GM21390 (cell line): Measurements from ENCODE around the gene ARRB1.
"Not testable (repeated sequence)": the region's sequence is repeated elsewhere in the genome, so short reads cannot be mapped to it uniquely, and the experiment has no call there.

ENCODE experiments used
- ATAC-seq: cut with Tn5 transposase; IDR thresholded peaks from one replicate; pipeline ENCODE4 v1.9.1; 2021; ENCODE audit not compliant: unreplicated experiment

ARRB1 gene

DNA sequence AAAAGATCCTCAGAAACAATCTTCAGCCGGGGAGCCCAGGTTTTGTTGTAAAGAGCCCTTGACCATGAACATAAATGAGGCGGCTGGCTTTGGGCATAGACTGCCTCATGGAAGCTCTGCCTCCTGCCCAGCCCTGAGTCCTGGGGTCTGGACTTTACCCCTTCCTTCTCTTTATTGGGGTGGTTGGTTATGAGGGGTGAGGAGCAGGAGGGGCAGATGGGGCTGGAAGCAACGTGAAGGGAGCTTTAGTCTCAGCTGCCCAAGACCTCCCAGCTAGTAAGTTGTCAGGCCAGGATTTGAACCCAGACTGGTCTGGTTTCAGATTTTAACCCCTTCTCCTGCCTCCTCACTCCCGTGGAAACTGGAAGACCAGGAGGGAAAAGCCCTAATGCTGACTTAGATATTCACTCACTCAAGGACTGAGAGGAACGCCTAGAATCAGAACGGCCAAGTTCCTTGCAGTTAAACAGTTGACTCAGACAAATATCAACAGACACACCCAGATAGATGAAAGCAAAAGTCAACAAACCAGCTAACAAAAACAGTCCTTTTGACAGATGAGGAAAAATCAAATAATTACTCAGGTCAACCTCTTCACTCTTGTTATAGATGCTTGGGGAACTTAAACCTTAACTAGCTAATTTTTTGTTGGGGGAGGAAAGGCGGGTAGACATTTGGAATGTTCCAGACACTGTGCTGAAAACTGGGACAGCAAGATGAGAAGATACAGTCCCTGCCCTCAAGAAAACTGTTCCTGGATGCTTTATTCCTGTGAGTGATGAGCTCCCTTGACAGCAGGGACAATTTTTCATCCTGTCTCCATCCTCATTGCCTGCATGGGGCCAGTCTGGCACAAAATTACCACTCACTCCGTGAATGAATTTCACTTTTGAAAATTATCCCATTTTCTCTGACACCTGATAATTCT lies 20.8 kb upstream of the ARRB1 start:
- ATAC-seq = no peak

DNA sequence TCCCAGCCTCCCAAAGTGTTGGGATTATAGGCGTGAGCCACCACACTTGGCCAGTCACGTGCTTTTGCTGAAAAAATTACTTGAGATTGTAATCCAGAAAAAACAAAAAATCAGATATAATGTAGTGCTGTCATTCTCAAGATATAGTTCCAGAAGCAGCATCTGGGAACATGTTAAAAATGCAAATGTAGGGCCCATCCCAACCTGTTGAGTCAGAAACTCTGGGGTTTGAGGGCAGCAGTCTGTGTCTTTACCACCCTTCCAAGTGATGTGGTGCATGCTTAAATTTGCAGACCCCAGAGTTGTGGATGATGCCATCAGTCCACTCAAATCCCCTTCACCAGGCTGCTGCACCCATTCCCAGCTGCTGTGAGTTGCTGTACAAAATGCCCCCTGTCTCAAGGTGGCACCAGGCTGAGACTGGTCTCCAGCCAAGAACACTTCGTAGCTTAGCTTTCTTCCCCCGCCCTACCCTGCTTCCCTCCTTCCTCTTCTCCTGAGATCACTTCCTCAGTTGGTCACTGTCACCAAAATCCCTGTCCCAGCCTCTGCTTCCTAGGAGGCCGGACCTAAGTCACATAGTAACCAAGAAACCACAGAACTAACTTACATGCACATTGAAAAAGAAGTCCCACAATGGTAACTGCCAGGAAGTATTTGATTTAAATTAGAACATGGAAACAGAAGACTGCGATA lies 18.2 kb upstream of the ARRB1 start:
- no peak for ATAC-seq

DNA sequence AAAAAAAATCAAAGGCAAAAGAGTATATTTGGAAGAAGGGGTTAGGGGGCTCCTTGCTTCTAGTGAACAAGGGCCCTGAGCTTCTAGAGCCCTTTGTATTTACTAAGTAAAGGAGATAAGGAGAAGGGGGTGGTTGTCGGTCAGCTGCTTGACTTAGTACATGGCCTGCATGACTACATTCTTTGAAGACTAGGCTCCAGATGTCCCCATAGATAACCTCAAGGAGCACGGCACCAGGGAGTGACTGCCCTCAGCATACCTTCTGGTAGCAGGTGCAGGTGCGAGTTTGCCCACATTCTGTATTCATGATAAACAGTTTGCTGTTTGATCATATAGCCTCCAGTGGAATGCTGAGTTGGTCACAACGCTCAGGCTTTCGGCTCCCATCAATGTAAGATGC lies 15.4 kb upstream of the ARRB1 start:
- ATAC-seq = not testable (repeated sequence)

DNA sequence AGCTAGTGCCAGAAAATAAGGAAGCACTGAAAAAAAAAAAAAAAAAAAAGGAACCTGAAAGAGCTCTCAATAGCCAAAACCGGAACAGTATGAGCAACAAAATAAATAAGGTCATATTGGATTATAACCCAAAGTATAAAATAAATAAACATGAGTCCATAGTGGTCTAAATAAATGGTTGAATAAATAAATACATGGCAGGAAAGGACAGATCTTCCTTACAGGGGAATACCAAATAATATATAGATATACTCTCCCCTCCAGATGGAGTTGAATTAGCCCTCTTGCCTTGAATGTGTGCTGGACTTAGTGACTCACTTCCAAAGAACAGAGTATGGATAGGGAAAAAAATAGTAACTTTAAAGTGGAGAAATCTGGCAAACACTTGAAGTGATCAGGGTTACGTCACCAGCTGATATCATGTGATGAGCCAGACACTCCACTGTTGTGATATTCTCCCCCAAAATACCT lies 14.3 kb upstream of the ARRB1 start:
- ATAC-seq = no peak

DNA sequence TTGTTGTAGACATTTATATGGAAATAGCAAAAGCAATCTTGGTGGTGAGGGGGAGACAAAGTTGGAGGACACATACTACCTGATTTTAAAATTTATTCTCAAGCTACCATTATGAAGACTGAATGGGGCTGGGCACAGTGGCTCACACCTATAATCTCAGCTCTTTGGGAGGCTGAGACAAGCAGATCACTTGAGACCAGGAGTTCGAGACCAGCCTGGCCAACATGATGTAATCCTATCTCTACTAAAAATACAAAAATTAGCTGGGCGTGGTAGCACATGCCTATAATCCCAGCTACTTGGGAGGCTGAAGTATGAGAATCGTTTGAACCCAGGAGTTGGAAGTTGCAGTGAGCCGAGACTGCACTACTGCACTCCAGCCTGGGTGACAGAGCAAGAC lies 10.8 kb upstream of the ARRB1 start:
- ATAC-seq = not testable (repeated sequence)

DNA sequence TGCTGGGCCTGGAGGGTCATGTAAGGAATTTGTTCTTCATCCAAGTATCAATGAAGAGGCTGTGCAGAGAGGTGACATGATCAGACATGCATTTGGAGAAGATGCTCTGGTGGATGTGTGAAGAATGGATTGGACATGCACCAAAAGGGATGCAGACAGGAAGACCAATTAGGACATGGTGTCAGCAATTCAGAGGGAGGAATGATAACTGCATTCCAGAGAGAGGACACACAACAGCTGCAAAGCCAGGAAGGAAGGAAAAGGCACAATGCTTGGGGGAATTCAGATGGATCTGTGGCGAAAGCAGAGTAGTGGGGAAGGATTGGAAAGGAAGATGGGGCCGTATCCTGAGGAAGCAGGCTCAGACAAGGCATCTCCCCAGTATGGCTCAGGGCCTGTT lies 5.2 kb upstream of the ARRB1 start:
- ATAC-seq = no peak

DNA sequence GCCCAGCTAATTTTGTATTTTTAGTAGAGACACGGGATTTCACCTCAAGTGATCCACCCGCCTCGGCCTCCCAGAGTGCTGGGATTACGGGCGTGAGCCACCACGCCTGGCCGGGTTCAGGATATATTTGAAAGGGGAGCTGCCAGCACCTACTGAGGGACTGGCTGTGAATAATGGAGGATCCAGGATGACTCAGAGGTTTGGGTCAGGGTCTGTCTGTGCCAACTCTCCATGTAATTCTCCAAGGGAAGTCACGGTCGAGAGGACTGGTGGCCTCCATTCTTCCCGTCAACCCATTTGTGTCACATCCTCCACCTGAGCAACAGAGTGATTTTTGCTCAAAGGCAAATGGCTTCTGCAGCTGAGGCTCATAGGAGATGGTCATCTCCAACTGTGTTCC lies 3.6 kb upstream of the ARRB1 start:
- no peak for ATAC-seq

DNA sequence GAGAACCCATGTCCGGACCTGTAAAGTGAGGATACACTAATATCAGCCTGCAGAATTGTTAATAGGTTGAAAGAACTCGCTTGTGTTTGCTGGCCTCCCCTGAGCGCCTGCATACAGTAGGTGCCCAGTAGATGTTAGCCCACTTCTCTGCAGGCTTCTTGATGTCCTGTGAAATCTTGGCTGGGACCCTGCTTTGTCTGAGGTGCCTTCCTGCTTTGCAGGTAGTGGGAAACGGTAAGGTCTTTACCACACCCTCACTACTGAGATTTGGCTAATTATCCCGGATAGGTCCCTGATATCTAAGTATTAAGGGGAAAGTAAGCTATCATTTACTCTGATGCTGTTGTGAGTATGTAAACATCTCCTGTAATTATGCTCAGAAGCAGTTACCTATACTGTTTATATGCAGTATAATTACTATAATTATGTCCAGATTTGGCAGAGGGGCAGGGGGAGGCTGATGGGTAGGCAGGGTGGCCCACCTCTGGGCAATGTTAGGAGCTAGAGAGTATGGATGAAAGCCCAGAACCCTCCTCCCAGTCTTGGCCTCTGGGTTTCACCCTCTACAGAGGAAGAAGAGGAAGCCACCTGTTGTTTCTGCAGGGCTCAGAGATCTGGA lies 1.2 kb upstream of the ARRB1 start:
- ATAC-seq = no peak

DNA sequence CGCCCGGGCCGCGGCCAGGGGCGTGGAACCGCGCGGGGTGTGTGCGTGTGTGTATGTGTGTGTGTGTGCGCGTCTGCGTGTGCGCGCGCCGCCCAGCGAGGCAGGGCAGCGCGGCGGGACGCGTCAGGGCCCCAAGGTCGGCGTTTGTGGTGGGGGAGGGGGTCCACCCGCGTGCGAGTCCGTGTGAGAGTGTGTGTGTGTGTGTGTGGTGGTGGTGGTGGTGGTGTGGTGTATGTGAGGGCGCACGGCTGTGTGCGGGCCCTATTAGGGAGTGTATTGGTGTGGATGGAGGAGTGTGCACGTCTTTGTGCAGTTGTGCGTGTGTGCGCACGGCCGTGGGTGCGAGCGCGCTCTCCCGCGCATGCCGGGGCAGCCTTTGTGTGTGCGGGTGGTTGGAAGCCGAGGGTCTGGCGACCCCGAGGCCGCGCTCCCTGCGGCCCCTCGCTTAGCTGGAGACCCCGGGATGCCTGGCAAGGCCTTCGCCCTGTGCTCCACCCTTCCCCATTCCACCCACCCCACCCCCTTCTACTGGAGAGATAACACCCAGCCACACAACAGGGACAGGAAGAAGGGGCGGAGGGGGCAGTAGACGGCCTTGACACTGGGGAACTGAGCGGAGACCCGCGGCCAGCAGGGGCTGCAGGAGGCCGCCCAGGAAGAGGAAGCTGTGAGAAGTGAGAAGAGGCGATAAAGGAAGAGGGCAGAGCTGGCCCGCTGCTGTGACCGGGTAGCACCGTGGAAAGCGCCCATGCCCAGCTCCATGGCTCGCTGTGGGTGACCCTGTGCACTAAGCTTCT lies 528 bp upstream of the ARRB1 start:
- no peak for ATAC-seq

DNA sequence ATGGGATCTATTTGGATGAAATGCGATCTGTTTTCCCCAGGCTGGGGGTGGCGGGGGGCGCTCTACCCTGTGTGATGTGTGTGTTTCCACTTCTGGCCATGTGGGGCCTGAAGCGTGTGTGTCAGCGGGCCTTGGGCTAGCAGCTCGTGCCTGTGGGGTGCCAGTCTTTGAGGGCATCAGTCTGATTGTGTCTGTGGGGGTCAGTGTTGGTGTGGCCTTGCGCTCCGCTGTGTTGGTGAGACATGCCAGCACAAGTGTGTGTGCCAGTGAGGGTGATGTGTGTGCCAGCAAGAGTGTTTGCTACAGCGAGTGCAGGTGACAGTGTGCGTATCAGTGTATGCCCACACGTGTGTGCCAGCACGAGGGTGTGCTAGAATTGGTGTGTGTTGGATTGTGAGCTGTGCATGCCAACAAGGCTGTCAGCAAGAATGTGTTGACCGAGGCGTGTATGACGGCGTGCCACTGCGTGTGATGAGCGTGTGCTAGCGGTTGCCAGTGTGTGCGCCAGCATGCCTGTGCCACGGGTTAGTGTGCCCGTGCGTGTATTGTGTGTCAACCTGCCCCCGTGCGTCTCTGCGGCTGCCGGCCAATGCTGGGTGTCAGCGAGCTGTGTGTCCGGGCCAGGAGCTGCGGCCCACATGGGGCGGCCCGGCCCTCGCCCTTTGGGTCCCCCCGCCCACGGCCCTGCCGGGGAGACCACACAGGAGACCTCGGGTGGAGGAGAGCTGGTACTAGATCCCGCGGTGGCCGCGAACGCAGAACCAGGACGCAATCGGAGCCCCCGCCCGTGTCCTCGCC lies 519 bp downstream of the ARRB1 start:
- ATAC-seq = no peak

DNA sequence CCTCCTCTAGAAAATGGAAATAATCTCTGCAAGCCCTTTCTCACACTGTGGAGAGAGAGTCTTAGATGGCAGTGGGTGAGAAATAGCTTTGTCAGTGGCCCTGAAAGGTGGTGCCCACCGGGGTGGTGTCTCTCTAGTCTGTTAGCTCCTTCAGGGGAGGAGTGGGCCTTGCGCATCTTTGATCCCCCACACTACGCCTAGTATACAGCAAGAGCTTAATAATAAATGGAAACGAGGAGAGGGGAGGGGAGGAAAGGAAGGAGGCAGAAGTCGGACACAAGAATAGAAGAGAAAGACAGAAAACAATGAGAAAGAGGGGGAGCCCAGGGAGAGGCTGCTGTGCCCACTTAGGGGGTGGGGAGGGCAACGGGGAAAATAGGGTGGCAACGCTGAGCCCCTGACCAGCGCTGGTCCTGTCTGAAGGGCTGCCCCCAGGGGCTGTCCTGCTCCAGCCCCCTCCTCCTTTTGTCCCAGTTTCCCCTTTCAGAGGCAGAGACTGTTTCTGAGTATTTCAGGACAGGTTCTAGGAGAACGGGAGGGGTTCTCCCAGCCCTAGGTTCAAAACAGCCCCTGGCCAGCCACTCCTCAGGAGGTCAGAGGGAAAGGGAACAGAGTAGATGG lies 1.2 kb downstream of the ARRB1 start:
- ATAC-seq = no peak

DNA sequence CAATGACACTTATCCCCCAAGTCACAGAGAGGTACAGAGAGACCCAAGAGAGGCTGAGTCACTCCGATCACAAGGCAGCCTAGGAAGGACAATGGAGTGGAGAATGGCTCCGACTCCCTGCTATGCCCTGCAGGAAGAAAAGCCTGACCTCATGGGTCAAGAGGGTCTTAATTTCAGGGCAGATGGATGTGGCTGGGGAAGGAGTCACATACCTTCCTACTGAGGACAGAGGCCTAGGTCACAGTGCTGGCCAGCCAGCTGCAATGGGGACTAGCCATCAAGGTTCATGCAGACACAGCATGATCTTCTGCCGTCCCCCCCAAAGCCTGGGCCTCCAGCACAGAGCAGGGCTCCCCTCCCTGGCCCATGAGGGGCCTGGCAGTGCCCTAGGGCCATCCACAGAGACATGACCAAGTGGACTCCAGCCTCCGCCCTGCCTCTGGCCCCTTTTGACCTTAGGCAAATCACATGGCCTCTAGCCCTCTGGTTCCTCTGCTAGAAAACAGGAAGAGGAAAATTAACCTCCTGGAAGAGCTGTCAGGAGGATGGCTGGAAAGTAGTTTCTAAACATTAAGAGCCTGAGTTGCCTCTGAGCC lies 1.8 kb downstream of the ARRB1 start:
- no peak for ATAC-seq

DNA sequence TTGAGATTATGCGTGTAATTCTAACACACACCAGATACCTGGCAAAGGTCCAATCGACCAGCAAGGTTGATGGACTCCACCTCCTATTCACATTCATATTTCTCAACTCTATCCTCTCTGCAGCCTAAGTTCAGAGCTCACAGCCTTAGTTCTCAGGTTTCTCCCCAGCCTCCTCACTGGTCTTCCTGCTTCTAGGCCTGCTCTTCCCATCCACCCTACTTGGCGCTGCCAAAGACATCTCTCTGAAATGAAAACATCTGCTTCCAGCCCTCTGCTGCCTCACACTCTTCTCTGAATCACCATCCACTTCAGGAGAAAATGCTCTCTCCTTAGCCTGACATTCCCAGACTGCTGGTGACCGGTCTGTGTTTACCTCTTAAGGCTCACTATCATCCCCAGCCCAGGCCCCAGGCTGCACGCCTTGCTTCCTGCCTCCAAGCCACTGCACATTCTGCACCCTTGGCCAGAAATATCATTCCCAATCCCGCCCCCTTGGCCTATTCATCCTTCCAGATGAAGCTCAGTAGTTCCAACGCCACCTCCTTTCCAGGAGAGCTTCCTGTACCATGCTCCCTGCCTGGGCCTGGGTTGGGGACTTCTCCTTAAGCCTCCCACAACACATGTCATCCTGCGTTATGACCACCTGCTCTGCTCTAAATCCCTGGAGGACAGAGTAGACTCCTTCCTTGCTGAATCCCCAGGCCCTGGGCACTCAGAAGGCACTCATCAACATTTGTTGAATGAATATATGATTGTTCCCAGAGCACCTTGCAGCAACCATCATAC lies 3.5 kb downstream of the ARRB1 start:
- no peak for ATAC-seq

DNA sequence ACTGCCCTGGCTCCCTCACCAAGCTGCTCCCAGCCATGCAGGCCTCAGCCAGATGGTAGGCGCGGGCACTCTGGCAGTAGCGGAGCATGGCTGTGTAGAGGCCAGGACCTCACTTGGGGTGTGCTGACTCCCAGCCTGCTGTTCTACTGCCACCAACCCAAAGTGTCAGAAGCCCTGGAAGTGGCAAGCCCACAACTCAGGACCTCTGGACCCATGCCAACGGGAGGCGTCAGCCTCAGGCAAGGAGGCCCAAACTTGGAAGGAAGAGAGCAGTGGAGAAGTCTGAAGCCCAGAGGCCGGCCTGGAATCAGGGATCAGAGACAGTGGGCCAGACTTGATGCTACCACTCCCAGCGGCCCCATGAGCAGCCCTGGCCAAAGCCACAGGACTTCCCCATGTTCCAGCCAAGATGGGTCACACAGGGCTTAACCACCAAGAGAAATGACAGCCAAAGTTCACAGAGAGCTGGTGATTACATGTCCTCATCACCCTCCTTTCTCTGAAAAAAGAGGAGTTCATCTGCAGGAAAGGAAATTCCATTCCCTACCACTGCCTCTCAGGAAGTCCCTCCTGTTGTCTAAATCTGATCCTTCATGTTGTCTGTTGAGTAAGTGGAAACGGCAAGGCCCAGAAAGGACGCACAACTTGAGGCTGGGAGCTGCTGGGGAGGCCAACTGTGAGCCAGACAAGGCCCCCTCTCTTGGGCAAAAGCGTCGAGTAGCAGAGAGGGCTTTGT lies 4.4 kb downstream of the ARRB1 start:
- ATAC-seq = no peak

DNA sequence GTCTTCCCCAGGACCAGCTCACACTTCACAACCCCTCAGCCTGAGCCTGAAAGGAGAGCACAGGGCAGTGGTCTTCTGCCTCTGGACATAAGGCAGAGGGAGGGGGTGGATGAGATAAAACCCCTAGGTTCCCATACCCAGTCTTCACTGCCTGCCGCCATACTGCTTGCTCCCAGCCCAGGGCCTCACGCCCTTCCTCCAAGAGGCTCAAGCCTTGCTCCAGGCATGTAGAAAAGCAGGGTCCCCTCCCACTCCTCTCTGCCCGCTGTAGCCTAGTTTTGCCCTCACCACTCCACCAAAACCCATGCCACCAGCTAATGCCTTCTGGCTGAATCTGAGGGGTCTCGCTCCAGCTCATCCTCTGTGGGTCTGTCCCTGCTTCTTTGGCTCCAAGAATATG lies 5.2 kb downstream of the ARRB1 start:
- no peak for ATAC-seq

DNA sequence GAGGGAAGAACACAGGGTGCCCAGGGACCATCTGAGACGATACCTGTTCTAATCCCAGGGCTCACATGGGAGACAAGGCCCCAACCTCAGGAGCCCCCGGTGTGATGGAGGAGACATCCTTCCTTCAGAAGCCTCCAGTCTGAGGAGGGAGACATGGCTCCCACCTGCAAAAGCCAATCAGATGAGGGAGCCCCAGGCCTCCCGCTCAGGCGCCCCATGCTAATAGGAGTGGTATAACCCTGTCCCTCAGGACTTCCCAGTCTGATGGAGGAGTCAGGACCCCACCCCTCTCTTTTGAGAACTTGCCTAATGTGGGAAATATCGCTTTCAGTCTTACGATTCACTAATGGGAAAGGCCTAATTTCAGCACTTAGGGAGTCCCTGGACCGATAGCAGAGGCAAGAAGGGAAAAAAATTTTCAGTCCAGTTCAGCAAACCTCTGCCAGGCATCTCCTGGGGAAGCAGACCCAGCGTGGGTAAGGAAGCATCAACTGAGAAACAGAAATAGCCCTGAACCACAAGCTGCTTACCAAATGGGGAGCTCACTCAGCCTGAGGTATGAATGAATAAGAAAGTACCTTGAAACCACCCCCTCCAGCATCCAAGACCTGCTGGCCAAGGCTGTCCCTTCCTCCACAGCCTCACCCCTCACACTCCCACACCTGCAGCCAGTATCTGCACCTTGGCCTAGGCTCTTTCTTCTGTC lies 5.9 kb downstream of the ARRB1 start:
- no peak for ATAC-seq

DNA sequence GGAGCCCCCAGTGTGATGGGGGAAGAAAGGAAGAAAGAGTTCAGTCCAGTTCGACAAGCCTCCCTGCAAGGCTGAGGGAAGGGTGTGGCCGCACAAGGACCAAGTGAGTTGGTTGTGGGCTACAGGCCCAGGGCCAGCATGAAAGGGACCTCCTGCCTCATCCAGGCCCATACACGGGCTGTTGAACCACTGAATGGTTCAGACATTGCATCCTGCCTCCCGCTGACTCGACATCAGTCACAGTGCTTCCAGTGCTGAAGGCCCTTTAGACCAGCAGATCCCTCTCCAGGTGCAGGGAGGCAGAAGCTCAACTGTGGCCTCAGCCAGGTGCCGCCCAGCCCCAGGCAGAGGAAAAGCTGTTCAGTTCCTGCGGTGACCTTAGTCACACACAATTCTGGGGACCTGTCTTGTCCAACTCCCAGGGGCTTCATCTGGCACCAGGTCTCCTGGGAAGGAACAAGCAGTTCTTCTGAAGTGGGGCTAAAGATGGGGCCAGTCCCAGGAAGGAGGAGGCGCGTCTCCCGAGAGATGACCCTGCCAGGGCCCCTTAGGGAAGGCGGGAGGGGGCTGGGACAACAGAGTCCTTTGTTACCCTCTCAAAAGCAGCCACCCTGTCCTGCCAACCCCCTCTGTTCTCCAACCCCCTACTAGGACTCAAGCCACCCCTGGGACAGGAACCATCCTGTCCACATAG lies 6.6 kb downstream of the ARRB1 start:
- no peak for ATAC-seq
